NCI-H2107 treated with DMSO at 0.1 percent for 48 hours (cell line): ENCODE results near the gene VRK1.

Experiments used
- DNase-seq: peaks from one replicate; lab custom pipeline; 2025; ENCODE audit not compliant: unreplicated experiment; lab: John Stamatoyannopoulos, UW

Gene VRK1

GRCh38 chr14:96790706-96791105 lies 6.5 kb upstream of the VRK1 start:
- DNase-seq, result no peak

GRCh38 chr14:96792003-96792402 lies 5.2 kb upstream of the VRK1 start:
- DNase-seq, result no peak

GRCh38 chr14:96792591-96792990 lies 4.6 kb upstream of the VRK1 start:
- DNase-seq, result no peak

GRCh38 chr14:96793547-96793946 lies 3.6 kb upstream of the VRK1 start:
- no peak for DNase-seq

- no peak for DNase-seq
Observed at GRCh38 chr14:96795109-96795828, 1.9 kb upstream of the VRK1 start.

- DNase-seq, result no peak
Observed at GRCh38 chr14:96797582-96798349, 584 bp downstream of the VRK1 start.

GRCh38 chr14:96798956-96799355 lies 1.8 kb downstream of the VRK1 start:
- no peak for DNase-seq

GRCh38 chr14:96799489-96800054 lies 2.4 kb downstream of the VRK1 start:
- no peak for DNase-seq

GRCh38 chr14:96801931-96802330 lies 4.7 kb downstream of the VRK1 start:
- DNase-seq, result no peak

- no peak for DNase-seq
Observed at GRCh38 chr14:96802963-96803362, 5.8 kb downstream of the VRK1 start.

GRCh38 chr14:96803958-96804357 lies 6.8 kb downstream of the VRK1 start:
- no peak for DNase-seq

GRCh38 chr14:96804895-96805294 lies 7.7 kb downstream of the VRK1 start:
- DNase-seq, result no peak

- DNase-seq, result no peak
Observed at GRCh38 chr14:96805956-96806355, 8.8 kb downstream of the VRK1 start.

GRCh38 chr14:96806836-96807235 lies 9.7 kb downstream of the VRK1 start:
- DNase-seq, result no peak

- no peak for DNase-seq
Observed at GRCh38 chr14:96808619-96809406, 11.6 kb downstream of the VRK1 start.

- DNase-seq, result no peak
Observed at GRCh38 chr14:96811265-96811664, 14.1 kb downstream of the VRK1 start.

GRCh38 chr14:96811985-96812667 lies 14.9 kb downstream of the VRK1 start:
- no peak for DNase-seq

GRCh38 chr14:96816281-96816680 lies 19.1 kb downstream of the VRK1 start:
- no peak for DNase-seq

- DNase-seq, result no peak
Observed at GRCh38 chr14:96817750-96818666, 20.8 kb downstream of the VRK1 start.

GRCh38 chr14:96821501-96821900 lies 24.3 kb downstream of the VRK1 start:
- no peak for DNase-seq
